NCI-H69 (cell line): Measurements from ENCODE around the gene INPP4B.
"Not testable (repeated sequence)": the region's sequence is repeated elsewhere in the genome, so short reads cannot be mapped to it uniquely, and the experiment has no call there.

Source experiments
- DNase-seq: peaks from one replicate; lab custom pipeline; 2025; lab: John Stamatoyannopoulos, UW

Gene INPP4B

DNA sequence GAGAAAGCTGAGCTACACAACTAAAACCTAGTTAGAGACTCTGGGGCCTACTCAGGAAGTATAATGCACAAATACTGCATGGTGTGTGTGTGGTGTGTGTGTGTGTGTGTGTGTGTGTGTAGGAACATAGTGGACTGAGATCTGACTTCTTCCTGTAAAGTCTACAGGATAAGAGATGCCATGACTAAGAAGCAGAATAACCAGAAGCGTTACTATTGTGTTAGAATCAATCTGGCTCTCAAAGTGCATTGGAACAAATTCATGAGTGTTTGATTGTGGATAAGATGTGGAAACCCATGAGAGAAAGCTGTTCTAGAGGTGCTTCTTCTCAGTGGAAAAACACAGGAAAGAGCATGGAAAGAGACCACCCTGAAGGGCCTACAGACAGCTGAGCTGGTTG lies 302.1 kb downstream of the INPP4B start:
- no peak for DNase-seq

DNA sequence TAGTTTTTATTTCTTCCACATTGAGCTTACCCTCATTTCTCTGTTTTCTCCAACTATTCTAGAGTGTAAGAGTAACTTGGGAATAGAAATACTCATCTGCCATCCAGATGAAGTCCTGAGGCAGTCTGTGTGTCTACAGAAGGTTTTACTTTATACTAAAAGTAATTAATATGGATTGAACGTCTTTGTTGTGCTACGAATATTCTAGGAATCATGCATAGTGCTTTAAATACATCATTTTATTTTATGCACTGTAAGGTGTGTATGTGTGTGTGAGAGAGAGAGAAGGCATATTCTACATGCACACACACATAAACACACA lies 305.7 kb downstream of the INPP4B start:
- DNase-seq: no peak

- no peak for DNase-seq
Observed at GRCh38 chr4:142539796-142540482, 306.2 kb downstream of the INPP4B start.

DNA sequence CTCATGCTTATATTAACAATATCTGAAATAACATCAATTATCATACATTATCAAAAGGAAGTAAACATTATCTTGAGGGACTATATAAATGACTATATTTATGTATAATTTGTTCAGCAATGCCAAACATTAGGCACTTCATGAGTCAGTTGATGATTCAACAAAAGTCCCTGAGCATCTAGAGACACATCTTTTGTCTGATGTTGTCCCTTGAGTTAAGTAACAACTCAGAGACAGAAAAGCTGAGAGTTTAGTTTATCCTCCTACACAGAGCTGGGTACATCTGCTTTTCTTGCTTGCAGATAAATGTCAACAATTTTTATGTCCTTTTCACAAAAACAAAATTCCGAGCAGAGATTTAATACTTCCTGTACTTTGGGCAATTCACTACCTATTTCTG lies 311.1 kb downstream of the INPP4B start:
- peak; percentile 23 for DNase-seq

DNA sequence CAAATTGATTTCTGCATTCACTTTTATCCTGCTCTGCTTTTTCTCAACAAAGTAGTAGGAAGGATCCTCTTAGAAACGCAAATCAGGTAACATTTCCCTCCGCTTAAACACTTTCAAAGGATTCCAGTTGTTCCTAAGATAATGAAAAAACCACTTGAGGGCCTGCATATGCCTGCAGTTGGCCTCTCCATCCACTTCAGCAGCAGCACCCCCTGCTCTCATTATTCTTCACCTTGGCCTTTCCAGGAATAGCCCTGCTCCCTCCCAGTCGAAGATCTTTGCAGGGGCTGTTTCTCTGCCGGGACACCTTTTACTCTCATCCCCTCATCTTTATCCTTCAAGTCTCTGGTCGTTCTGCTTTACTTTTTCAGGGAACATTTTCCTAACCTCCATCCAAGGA lies 314.0 kb downstream of the INPP4B start:
- no peak for DNase-seq

GRCh38 chr4:142530728-142531127 lies 315.4 kb downstream of the INPP4B start:
- DNase-seq: no peak

DNA sequence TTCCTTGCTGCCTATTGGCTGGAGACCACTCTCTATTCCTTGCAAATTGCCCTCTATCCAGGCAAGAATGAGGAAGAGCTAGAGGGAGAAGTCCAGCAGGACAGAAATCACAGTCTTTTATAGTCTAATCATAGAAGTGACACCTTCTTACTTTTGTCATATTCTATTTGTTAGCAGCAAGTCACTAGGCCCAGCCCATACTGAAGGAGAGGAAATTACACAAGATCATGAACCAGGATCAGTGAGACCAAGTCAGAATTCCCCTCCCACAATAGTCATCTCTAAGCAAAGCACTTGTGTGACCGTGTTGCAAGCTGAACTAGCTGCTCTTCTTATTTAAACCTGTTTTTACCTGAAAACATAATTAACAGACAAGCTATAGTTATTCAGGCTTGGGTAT lies 317.7 kb downstream of the INPP4B start:
- DNase-seq: no peak

DNA sequence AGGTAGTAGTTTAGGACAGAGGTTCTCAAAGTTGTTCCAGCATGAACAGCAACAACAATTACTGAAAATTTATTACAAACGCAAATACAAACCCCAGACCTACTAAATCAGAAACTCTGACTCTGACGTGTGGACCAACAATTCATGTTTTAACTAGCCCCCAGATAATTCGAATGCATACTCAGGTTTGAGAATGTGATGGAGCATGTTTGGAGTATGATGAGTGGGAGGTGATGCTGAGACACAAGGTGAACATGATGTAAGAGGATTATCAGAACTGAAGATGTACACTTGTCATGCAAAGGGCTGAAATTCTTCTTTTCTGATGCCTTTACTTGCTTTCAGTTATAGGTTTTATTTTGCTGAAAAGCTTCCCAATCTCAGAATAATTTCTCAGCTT lies 323.0 kb downstream of the INPP4B start:
- DNase-seq: no peak

GRCh38 chr4:142519342-142519741 lies 326.8 kb downstream of the INPP4B start:
- no peak for DNase-seq

- no peak for DNase-seq
Observed at GRCh38 chr4:142516686-142517526, 329.2 kb downstream of the INPP4B start.

DNA sequence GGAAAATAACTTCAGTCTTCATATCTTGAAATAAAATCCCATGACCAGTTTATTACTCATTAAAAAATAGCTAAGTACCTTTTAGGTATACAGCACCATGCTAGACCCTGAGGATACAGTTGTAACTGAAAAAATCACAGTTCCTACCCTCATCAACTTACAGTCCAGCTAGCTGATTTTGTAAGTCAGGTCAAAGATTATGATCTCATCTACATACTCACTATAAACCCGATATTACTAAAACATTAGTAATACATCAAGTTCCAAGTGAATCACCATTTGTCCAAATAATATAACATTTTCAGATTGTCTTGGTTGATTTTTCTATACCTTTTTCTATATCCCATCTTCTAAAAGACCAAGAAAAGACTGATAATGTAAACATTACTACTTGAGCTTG lies 333.9 kb downstream of the INPP4B start:
- no peak for DNase-seq

DNA sequence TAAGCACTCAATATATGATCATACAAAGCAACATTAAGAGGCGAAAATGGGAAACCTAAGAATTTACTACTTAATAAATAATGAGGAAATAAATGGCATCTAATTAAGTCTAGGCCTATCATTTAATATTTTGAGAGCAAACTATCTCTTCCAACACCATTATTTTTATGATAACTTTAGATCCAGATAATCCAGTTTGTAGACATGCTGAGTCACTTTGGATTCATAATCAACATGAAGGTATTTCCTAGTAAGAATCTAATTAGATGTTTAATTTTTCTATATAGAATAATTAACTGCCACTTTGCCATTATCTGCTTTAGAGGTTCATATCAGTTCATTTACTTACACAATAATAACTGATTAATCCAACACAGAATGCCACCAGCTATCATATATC lies 336.2 kb downstream of the INPP4B start:
- DNase-seq: no peak

GRCh38 chr4:142509381-142509780 lies 336.7 kb downstream of the INPP4B start:
- DNase-seq: not testable (repeated sequence)

GRCh38 chr4:142500966-142501365 lies 345.1 kb downstream of the INPP4B start:
- DNase-seq: no peak

GRCh38 chr4:142497606-142498005 lies 348.5 kb downstream of the INPP4B start:
- DNase-seq: peak; percentile 54

- DNase-seq: no peak
Observed at GRCh38 chr4:142493255-142494110, 352.6 kb downstream of the INPP4B start.

DNA sequence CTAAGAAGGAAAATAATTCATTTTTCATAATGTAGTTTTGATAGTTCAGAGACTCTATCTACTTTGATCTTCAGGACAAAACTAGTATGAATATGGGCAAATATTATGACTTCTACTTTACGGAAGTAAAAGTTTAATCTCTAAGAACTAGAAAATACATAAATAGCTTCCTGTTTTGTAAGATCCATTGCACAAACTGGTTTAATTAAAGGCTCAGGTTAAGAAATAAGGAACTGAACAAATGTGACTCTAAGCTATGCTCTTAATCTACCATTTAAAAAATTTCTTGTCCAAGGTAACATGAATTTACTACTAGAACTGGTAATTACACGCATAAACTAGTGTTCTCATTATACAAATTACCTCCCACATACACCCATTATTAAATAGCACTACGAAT lies 360.6 kb downstream of the INPP4B start:
- no peak for DNase-seq

DNA sequence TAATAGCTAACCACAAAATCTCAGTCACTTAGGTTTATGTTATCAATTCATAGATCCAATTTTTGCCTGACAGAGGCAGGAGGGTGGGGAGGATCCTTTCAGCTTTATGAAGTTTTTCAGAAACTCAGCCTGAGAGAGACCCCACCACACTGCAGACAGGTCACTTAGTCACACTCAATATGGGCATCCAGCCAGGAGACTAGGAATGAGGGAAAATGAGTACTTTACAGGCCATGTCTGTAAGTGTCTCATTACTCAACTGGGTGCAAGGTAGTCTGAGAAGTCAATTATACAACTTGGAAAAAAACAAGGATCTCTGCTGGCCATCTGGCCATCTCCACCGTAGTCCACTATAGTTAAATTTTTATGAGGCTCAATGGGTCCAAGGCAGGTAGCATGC lies 365.9 kb downstream of the INPP4B start:
- peak; percentile 53 for DNase-seq

DNA sequence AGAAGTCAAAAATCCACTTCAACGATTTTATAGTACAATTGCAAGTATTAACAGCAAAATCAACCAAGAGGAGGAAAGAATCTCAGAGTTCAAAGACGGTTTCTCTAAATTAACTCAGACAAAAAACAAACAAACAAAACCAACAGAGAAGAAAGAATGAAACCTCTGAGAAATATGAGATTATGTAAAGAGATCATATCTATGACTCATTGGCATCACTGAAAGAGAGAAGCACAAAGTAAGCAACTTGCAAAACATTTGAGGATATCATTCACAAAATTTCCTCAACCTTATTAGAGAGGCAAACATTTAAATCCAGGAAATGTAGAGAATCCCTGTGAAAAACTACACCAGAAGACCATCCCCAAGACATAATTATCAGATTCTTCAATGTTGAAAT lies 370.4 kb downstream of the INPP4B start:
- no peak for DNase-seq

GRCh38 chr4:142474398-142475087 lies 371.6 kb downstream of the INPP4B start:
- peak; percentile 87 for DNase-seq

GRCh38 chr4:142473960-142474338 lies 372.2 kb downstream of the INPP4B start:
- peak; percentile 83 for DNase-seq
